Skin of body (tissue), 2 donors: ENCODE measurements around the gene FGFR4. TPM values are rescaled to one million over a fixed set of nuclear protein-coding genes. Genes with fewer than 3 reads are reported as not detected.
"Not testable (repeated sequence)": the region's sequence is repeated elsewhere in the genome, so short reads cannot be mapped to it uniquely, and the experiment has no call there.

Source experiments
- DNase-seq: peaks from one replicate; lab custom pipeline; 2025; lab: John Stamatoyannopoulos, UW
- total RNA-seq: library from RNA; depleted of rRNA; stranded (reverse); fragments of >200 nt; gene quantifications from one replicate; pipeline ENCODE4 v1.2.3, GENCODE V29; 2014

FGFR4 gene
- 6.4 TPM for total RNA-seq

- DNase-seq, result peak; percentile 38
Observed at GRCh38 chr5:177086654-177087397, at the start of gene FGFR4. Gene FGFR4, plus strand, starts transcription at chr5:177086915. Its CDS starts 2,688 bp downstream, at chr5:177089603.

- no peak for DNase-seq
Observed at GRCh38 chr5:177036921-177037320, 49.8 kb upstream of the FGFR4 start.

- DNase-seq, result peak; percentile 31
Observed at GRCh38 chr5:177040814-177041420, 45.8 kb upstream of the FGFR4 start.

- no peak for DNase-seq
Observed at GRCh38 chr5:177041936-177042335, 44.8 kb upstream of the FGFR4 start.

GRCh38 chr5:177043114-177043513, 43.6 kb upstream of the FGFR4 start:
- no peak for DNase-seq

GRCh38 chr5:177043958-177044357, 42.8 kb upstream of the FGFR4 start:
- no peak for DNase-seq

GRCh38 chr5:177044641-177045040, 42.1 kb upstream of the FGFR4 start:
- no peak for DNase-seq

- DNase-seq, result no peak
Observed at GRCh38 chr5:177045631-177046030, 41.1 kb upstream of the FGFR4 start.

GRCh38 chr5:177048531-177048930, 38.2 kb upstream of the FGFR4 start:
- DNase-seq, result not testable (repeated sequence)

- no peak for DNase-seq
Observed at GRCh38 chr5:177049285-177049684, 37.4 kb upstream of the FGFR4 start.

- no peak for DNase-seq
Observed at GRCh38 chr5:177064500-177065277, 22.0 kb upstream of the FGFR4 start.

- no peak for DNase-seq
Observed at GRCh38 chr5:177065491-177065890, 21.2 kb upstream of the FGFR4 start.

GRCh38 chr5:177066224-177066623, 20.5 kb upstream of the FGFR4 start:
- no peak for DNase-seq

- no peak for DNase-seq
Observed at GRCh38 chr5:177067503-177067902, 19.2 kb upstream of the FGFR4 start.

- no peak for DNase-seq
Observed at GRCh38 chr5:177070536-177071191, 16.1 kb upstream of the FGFR4 start.

GRCh38 chr5:177071666-177072385, 14.9 kb upstream of the FGFR4 start:
- DNase-seq, result peak; percentile 72

GRCh38 chr5:177077335-177077734, 9.4 kb upstream of the FGFR4 start:
- no peak for DNase-seq

- no peak for DNase-seq
Observed at GRCh38 chr5:177079606-177080005, 7.1 kb upstream of the FGFR4 start.

- no peak for DNase-seq
Observed at GRCh38 chr5:177080265-177080664, 6.5 kb upstream of the FGFR4 start.

- DNase-seq, result no peak
Observed at GRCh38 chr5:177081859-177082258, 4.9 kb upstream of the FGFR4 start.

- DNase-seq, result no peak
Observed at GRCh38 chr5:177083357-177083756, 3.4 kb upstream of the FGFR4 start.
